ENCODE results near the gene TOR3A. TPM values are rescaled to one million over a fixed set of nuclear protein-coding genes. Genes with fewer than 3 reads are reported as not detected.

Gene TOR3A
- total RNA-seq = 34.6 TPM

GRCh38 chr1:179081687-179082332 is at the start of gene TOR3A:
Gene TOR3A, plus strand, starts transcription at chr1:179082070. Its CDS starts 59 bp downstream, at chr1:179082129.

Other genes starting within 250 kb of the TOR3A start
- 62.8 TPM for gene ANGPTL1, start 211.0 kb upstream of the TOR3A start, total RNA-seq
- gene FAM20B, start 56.2 kb upstream of the TOR3A start, total RNA-seq = 38.6 TPM
- gene ABL2, start 147.6 kb downstream of the TOR3A start, total RNA-seq = 39.9 TPM
- gene SOAT1, start 211.7 kb downstream of the TOR3A start, total RNA-seq = 17.6 TPM

Measured in camera-type eye (tissue), 1 donor.